Measurements from ENCODE around the gene CD46. TPM values are rescaled to one million over a fixed set of nuclear protein-coding genes. Genes with fewer than 3 reads are reported as not detected.

The CD46 gene
- total RNA-seq, 1 experiment from 2014 or later, result 100 TPM

DNA sequence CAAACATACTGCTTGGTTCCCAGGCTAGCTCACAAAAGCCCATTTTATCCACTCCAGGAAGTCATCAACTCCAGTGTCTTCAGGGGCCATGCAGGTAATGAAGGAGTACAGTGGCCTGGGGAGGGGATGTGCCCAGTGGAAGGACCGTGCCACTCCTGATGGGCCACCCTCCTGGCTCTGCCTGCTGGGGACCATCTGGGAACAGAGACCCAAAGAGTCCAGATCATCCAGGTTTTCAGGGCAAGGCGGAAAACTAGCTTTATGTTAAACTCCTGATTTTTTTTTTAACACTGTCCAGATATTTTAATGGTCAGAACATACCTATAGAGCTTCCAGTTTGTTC lies 75.6 kb downstream of the CD46 start (continued):
- TF ChIP-seq, protein P1, sequence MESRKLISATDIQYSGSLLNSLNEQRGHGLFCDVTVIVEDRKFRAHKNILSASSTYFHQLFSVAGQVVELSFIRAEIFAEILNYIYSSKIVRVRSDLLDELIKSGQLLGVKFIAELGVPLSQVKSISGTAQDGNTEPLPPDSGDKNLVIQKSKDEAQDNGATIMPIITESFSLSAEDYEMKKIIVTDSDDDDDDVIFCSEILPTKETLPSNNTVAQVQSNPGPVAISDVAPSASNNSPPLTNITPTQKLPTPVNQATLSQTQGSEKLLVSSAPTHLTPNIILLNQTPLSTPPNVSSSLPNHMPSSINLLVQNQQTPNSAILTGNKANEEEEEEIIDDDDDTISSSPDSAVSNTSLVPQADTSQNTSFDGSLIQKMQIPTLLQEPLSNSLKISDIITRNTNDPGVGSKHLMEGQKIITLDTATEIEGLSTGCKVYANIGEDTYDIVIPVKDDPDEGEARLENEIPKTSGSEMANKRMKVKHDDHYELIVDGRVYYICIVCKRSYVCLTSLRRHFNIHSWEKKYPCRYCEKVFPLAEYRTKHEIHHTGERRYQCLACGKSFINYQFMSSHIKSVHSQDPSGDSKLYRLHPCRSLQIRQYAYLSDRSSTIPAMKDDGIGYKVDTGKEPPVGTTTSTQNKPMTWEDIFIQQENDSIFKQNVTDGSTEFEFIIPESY (IDR thresholded peaks at IDR 0.05; ENCODE audit: extremely low read depth, insufficient replicate concordance, low read length), result no peak
- TF ChIP-seq YY1 (IDR thresholded peaks at IDR 0.05; ENCODE audit: extremely low read depth, insufficient replicate concordance, low read depth, low read length), result no peak
- no peak for TF ChIP-seq CBX3 (IDR thresholded peaks at IDR 0.05; ENCODE audit: low read depth)
- TF ChIP-seq, protein P2, sequence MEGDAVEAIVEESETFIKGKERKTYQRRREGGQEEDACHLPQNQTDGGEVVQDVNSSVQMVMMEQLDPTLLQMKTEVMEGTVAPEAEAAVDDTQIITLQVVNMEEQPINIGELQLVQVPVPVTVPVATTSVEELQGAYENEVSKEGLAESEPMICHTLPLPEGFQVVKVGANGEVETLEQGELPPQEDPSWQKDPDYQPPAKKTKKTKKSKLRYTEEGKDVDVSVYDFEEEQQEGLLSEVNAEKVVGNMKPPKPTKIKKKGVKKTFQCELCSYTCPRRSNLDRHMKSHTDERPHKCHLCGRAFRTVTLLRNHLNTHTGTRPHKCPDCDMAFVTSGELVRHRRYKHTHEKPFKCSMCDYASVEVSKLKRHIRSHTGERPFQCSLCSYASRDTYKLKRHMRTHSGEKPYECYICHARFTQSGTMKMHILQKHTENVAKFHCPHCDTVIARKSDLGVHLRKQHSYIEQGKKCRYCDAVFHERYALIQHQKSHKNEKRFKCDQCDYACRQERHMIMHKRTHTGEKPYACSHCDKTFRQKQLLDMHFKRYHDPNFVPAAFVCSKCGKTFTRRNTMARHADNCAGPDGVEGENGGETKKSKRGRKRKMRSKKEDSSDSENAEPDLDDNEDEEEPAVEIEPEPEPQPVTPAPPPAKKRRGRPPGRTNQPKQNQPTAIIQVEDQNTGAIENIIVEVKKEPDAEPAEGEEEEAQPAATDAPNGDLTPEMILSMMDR (IDR thresholded peaks at IDR 0.05 in 2 of 3, conservative IDR thresholded peaks at IDR 0.05 in 1 of 3; ENCODE audit: borderline replicate concordance in 1 of 3, insufficient read depth in 1 of 3, low read depth in 2 of 3, low read length in 2 of 3), result no peak
- no peak for TF ChIP-seq ZNF274 (IDR thresholded peaks at IDR 0.05; ENCODE audit: low read depth, low read length)
- TF ChIP-seq, protein P3, sequence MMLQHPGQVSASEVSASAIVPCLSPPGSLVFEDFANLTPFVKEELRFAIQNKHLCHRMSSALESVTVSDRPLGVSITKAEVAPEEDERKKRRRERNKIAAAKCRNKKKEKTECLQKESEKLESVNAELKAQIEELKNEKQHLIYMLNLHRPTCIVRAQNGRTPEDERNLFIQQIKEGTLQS (IDR thresholded peaks at IDR 0.05), result no peak
- TF ChIP-seq POLR2AphosphoS5 (IDR thresholded peaks at IDR 0.05; ENCODE audit: low read depth, low read length), result no peak

DNA sequence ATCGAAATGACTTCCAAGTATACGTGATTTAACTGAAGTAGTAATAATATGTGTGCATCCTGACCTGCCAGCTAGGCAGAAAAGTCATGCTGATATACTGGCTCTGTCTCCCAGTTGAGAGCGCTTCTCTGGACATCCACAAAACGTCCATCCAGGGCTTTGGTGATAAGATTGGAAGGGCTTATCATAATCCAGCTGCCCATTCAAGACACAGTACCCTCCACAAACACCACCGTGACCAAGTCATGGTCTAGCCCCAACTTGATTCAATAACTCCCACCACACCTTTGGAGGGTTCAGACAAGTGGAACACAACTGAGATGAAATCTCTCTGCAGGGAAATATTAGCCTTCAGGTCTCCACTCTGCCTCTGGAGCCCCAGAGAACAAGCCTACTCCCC lies 76.2 kb downstream of the CD46 start:
- no peaks in the 10 kb centered on the region for H4K20me1 ChIP-seq (ENCODE audit: insufficient read depth)
- H3K4me2 ChIP-seq (ENCODE audit: low read length), result no peak overlapping the region
- no peak for DNase-seq (ENCODE audit: low read depth, low spot score)
- ChIA-PET POLR2A (no interaction called here), CTCF (interaction anchor here (1.2 to 4.1 kb wide), 3 partner anchors 13 to 48 kb away, joined by 3 to 30 read pairs (median 17); no protein-coding TSS in a partner anchor), RAD21 (ENCODE audit: low non-redundant PET in 1 of 2, low total read pairs in 2 of 2, uncharacterized antibody in 2 of 2, unreplicated experiment in 2 of 2) (interaction anchor here in 1 of 2 experiments (1.2 kb wide), 1 partner anchor 48 kb away, joined by 3 read pairs; no protein-coding TSS in a partner anchor)
- no TSS peak for BruUV-seq (replicated peaks)
- no peak overlapping the region for H3K27ac ChIP-seq (ENCODE audit: low read depth, low read length)
- no peaks in the 10 kb centered on the region for H3K9me3 ChIP-seq (ENCODE audit: control insufficient read depth in 1 of 2, insufficient read depth in 1 of 2, low read depth in 1 of 2, low read length in 2 of 2)
- intact Hi-C loops (cut with micrococcal nuclease), result loop anchor here (1.0 kb wide), 2 partner anchors 41 to 135 kb away; no protein-coding TSS in a partner anchor
- H3K79me2 ChIP-seq (ENCODE audit: insufficient read depth, low read length), result peaks cover 37% of the 10 kb centered on the region
- ATAC-seq, result no peak
- H3K4me1 ChIP-seq (ENCODE audit: control insufficient read depth in 1 of 2, insufficient read depth in 2 of 2, low read length in 2 of 2), result peaks cover 8% of the 10 kb centered on the region in 2 experiments; a peak in 2 of 4 replicates
- TF ChIP-seq CBX3 (IDR thresholded peaks at IDR 0.05; ENCODE audit: low read depth), result no peak
- no peaks in the 10 kb centered on the region for H3K27me3 ChIP-seq (ENCODE audit: insufficient read depth, low read length)
- no peak overlapping the region for H2AFZ ChIP-seq (ENCODE audit: low read depth, low read length, poor library complexity, severe bottlenecking)
- no peaks in the 10 kb centered on the region for H3K36me3 ChIP-seq (ENCODE audit: control insufficient read depth in 1 of 2, insufficient read depth in 2 of 2, low read length in 2 of 2)
- no peak overlapping the region for H3K4me3 ChIP-seq (replicated peaks in 1 of 2; ENCODE audit: low read depth in 1 of 2, low read length in 2 of 2)
- H3K9me2 ChIP-seq (ENCODE audit: insufficient read depth), result no peaks in the 10 kb centered on the region
- H3K9ac ChIP-seq (ENCODE audit: low read length), result no peak overlapping the region

Data from HCT116 (cell line).